Peyer's patch (tissue), 4 donors: ENCODE results near the gene VMAC. TPM values are rescaled to one million over a fixed set of nuclear protein-coding genes. Genes with fewer than 3 reads are reported as not detected.

Source experiments
- DNase-seq, 3 donors: peaks; one replicate each; pipeline ENCODE4 v3.0.0-alpha.2; 2017 to 2019
- H3K27ac ChIP-seq, 4 donors: fragments of 200-600 bp; sonication (generic); one replicate each; pipeline ENCODE4 v1.5.1; 2016 to 2019
- H3K27me3 ChIP-seq, 2 donors: fragments of 200-600 bp; sonication (generic); one replicate each; pipeline ENCODE4 v1.5.1; 2019
- H3K36me3 ChIP-seq, 3 donors: fragments of 200-600 bp; sonication (generic); one replicate each; pipeline ENCODE4 v1.5.1; 2016 to 2019
- H3K4me1 ChIP-seq, 4 donors: fragments of 200-600 bp; sonication (generic); one replicate each; pipeline ENCODE4 v1.5.1; 2016 to 2019
- H3K4me3 ChIP-seq, 4 donors: fragments of 200-600 bp; sonication (generic); 1 replicate in 3 of 4; 2 replicates in 1 of 4; pipeline ENCODE4 v1.5.1; 2016 to 2019; ENCODE audit warnings: mild to moderate bottlenecking in 1 of 4
- H3K9me3 ChIP-seq, 4 donors: fragments of 200-600 bp; sonication (generic); one replicate each; pipeline ENCODE4 v1.5.1; 2016 to 2019; ENCODE audit warnings: mild to moderate bottlenecking in 1 of 4
- POLR2A ChIP-seq, 2 donors: fragments of 450-650 bp; IDR thresholded peaks; one replicate each; pipeline ENCODE4 v1.5.1; 2017; ENCODE audit warnings: antibody characterized with exemption in 2 of 2, mild to moderate bottlenecking in 2 of 2, moderate library complexity in 2 of 2
- total RNA-seq, 4 donors: library from RNA; depleted of rRNA; stranded (reverse); fragments of >200 nt; gene quantifications; one replicate each; pipeline ENCODE4 v1.1.0, GENCODE V29; 2016

The VMAC gene
- total RNA-seq, 4 donors from 2014 or later, result 9.6 to 24.8 (median 18.4) TPM

- Histone ChIP-seq H3K4me1 (peaks cover 21 to 91% (median 31%) of the 10 kb centered on the region in 4 donors), H3K27me3 (no peaks in the 10 kb centered on the region), H3K36me3 (no peaks in the 10 kb centered on the region), H3K27ac (peak overlapping the region in 3 of 4 donors; percentile 13 to 90 (median 31)), H3K9me3 (no peaks in the 10 kb centered on the region), H3K4me3 (no peak overlapping the region)
- TF ChIP-seq POLR2A (IDR thresholded peaks at IDR 0.05), result no peak
- DNase-seq, result no peak
Measured at GRCh38 chr19:5959260-5960004, 54.8 kb downstream of the VMAC start.

Other genes with a start within 250 kb of the VMAC start
- gene MICOS13, start 224.4 kb upstream of the VMAC start, total RNA-seq, result 10 to 100 TPM; 11.6 to 48.0 (median 40.0) TPM
- gene HSD11B1L, start 223.8 kb upstream of the VMAC start, total RNA-seq, result 10 to 100 TPM in 1 of 4 donors, 1 to 10 TPM in 2, not detected in 1; 4.9 to 17.3 (median 7.2) TPM
- gene RPL36, start 214.6 kb upstream of the VMAC start, total RNA-seq, result 100 to 1,000 TPM; 170 to 440 (median 262) TPM
- 10 to 100 TPM; 31.7 to 75.9 (median 47.4) TPM for gene LONP1, start 184.7 kb upstream of the VMAC start, total RNA-seq
- not detected for gene CATSPERD, start 184.2 kb upstream of the VMAC start, total RNA-seq
- gene PRR22, start 120.1 kb upstream of the VMAC start, total RNA-seq, result 10 to 100 TPM in 1 of 4 donors, 1 to 10 TPM in 3; 6.5 to 21.3 (median 9.0) TPM
- gene DUS3L, start 113.7 kb upstream of the VMAC start, total RNA-seq, result 10 to 100 TPM; 31.5 to 91.6 (median 71.2) TPM
- 1 to 10 TPM in 2 of 4 donors, under 1 TPM in 1, not detected in 1; 0.88 to 4.8 (median 3.5) TPM for gene NRTN, start 99.8 kb upstream of the VMAC start, total RNA-seq
- 100 to 1,000 TPM in 3 of 4 donors, 10 to 100 TPM in 1; 90.8 to 329 (median 210) TPM for gene FUT6, start 65.2 kb upstream of the VMAC start, total RNA-seq
- 100 to 1,000 TPM in 3 of 4 donors, 10 to 100 TPM in 1; 37.1 to 207 (median 155) TPM for gene FUT3, start 53.4 kb upstream of the VMAC start, total RNA-seq
- gene FUT5, start 34.3 kb upstream of the VMAC start, total RNA-seq, result not detected
- gene NDUFA11, start 1.1 kb upstream of the VMAC start, total RNA-seq, result 100 to 1,000 TPM; 101 to 194 (median 169) TPM
- gene CAPS, start 9.4 kb downstream of the VMAC start, total RNA-seq, result 10 to 100 TPM in 3 of 4 donors, 1 to 10 TPM in 1; 9.5 to 44.6 (median 24.4) TPM
- 100 to 1,000 TPM in 2 of 4 donors, 10 to 100 TPM in 2; 59.7 to 104 (median 91.1) TPM for gene RANBP3, start 73.3 kb downstream of the VMAC start, total RNA-seq
- 10 to 100 TPM in 2 of 4 donors, 1 to 10 TPM in 2; 2.6 to 33.9 (median 10.3) TPM for gene RFX2, start 205.6 kb downstream of the VMAC start, total RNA-seq
- under 1 TPM in 1 of 4 donors, not detected in 3; 0.57 TPM for gene ACSBG2, start 230.8 kb downstream of the VMAC start, total RNA-seq